HT-29 (cell line): ENCODE results near the gene KPNA3. TPM values are rescaled to one million over a fixed set of nuclear protein-coding genes. Genes with fewer than 3 reads are reported as not detected.

Experiments used
- DNase-seq: peaks from one replicate; pipeline ENCODE4 v3.0.0-alpha.2; 2015; ENCODE audit warnings: low spot score
- total RNA-seq: library from RNA; depleted of rRNA; stranded (reverse); fragments of >200 nt; shearing (Covaris generic); gene quantifications from 2 replicates; pipeline ENCODE4 v1.2.3, GENCODE V29; 2014; rRNA removed

Gene KPNA3
- total RNA-seq, 1 experiment from 2014 or later: 15.5 TPM

- DNase-seq: peak; percentile 51
Measured at GRCh38 chr13:49679246-49679645, 113.2 kb downstream of the KPNA3 start.

GRCh38 chr13:49678191-49678914, 114.1 kb downstream of the KPNA3 start:
- no peak for DNase-seq

DNA sequence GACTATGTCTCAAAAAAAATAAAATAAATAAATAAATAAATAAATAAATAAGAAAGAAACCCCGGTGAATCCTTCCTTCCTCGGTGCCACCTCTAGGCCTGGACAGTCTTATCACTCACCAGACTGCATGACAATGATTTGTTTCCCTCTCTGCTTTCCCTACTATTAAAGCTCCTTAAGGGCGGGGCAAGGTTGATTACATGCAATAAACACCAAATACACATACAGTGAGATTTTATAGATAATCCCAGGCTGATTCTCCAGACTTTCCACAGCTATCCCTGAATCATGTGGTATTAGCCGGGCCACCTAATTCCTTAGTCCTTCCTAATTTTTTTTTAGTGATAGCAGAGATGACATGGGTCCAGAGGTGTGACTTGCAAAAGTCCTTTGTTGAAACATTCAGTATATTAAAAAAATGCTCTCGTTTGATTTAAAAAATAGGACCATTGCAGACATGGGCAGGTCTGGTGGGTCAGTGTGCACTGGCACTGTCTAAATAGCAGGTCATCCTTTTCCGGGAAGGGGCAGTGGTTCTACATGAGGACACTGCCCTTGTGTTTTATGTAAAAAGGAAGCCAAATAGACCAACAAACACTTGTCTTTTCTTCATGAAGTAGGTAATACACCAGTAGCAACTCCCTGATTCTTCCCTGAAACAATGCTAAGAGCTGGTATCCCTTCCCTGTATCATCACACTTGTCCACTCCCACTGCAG, 115.7 kb downstream of the KPNA3 start:
- no peak for DNase-seq

DNA sequence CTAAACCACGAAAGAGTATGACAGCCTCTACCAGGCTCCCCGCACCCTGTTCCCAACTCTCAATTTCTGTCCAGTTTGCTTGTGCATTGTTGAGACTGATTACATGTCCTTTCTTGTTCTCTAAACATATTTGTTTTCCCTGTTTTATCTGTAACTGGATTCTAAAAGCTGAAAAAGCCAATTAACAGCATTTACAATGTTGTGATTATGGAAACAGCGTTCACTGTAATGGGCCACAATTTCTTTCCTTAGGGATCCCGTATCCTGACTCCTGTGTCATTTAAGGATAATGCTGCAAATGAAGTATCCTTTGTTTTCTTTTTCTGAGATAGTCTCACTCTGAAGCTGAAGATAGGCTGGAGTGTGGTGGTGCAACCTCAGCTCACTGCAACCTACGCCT, 121.7 kb downstream of the KPNA3 start:
- no peak for DNase-seq

DNA sequence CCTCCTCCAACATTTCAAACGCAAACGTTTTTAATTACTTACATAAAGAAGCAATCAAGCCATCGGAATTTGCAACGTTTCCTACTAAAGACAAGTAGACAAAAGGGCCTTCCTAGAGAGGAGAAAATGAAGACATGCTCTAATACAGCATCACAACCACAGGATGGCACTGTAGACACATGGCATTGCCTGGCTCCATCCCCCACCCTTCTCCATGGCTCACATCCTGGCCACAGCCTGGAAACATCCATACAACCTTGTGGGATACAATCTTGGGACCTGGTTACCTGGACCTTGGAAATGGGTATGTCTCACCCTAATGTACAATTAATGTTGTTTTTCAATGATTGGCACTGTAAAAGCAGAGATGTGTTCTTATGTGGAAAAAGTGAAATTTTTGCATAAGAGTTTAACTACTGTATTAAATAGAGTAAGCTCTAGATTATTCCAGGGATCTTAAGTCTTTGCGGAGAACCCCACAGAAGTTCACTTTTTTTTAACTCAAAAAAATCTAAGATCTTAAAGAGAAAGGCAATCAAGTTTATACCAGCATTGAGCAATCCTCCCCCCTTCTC, 122.7 kb downstream of the KPNA3 start:
- peak; percentile 92 for DNase-seq

DNA sequence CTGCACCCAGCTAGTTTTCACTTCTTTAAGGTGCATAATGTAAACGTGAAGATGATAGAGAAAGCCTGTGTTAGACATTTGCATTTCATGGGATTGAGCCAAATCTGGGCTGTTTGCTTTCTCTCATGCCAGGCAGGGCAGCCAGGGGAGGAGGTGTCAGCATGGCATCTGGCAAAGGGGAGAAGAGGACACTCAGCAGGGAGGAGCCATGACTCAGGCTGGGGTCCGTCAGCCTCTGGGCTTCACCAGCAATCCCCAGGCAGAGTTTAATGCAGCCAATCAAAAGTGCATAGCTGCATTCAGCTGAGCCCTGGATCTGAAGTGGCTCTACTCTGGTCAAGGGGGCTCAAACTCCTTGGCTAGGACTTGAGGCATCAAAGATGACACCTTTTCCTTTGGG, 124.7 kb downstream of the KPNA3 start:
- no peak for DNase-seq

GRCh38 chr13:49664606-49665005, 127.9 kb downstream of the KPNA3 start:
- DNase-seq: no peak

DNA sequence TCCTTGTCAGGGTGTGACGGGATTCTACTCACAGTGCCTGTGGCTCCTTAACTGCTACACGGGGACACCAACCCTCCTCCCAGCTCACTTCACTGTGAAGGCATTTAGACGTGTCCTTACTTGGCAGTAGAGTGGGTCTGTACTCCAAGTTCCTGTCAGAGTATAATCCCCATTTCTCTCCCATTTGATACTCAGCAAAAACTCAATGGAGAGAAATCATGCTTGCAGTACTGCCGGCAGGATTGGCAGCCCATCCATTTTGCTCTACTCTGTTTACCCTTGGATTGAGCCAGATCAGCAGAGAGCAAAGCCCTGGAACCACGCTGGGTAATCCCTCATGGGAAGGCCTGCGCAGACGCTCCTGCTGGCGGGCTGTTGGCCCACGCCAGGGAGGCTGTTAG, 135.2 kb downstream of the KPNA3 start:
- DNase-seq: no peak

GRCh38 chr13:49655906-49656305, 136.6 kb downstream of the KPNA3 start:
- DNase-seq: no peak

- DNase-seq: no peak
Measured at GRCh38 chr13:49654011-49654410, 138.5 kb downstream of the KPNA3 start.

DNA sequence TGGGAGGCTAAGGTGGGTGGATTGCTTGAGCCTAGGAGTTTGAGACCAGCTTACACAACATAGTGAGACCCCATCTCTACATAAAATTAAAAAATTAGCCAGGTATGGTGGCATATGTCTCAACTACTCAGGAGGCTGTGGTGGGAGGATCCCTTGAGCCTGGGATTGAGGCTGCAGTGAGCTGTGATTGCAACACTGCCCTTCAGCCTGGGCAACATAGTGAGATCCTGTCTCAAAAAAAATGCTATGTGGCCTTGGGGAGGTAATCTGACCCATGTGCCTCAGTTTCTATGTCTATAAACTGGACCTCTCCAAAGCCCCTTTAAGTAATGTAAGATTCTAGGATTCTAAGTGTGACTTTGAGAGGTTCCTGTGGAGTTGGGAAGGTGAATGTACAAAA, 139.0 kb downstream of the KPNA3 start:
- no peak for DNase-seq

DNA sequence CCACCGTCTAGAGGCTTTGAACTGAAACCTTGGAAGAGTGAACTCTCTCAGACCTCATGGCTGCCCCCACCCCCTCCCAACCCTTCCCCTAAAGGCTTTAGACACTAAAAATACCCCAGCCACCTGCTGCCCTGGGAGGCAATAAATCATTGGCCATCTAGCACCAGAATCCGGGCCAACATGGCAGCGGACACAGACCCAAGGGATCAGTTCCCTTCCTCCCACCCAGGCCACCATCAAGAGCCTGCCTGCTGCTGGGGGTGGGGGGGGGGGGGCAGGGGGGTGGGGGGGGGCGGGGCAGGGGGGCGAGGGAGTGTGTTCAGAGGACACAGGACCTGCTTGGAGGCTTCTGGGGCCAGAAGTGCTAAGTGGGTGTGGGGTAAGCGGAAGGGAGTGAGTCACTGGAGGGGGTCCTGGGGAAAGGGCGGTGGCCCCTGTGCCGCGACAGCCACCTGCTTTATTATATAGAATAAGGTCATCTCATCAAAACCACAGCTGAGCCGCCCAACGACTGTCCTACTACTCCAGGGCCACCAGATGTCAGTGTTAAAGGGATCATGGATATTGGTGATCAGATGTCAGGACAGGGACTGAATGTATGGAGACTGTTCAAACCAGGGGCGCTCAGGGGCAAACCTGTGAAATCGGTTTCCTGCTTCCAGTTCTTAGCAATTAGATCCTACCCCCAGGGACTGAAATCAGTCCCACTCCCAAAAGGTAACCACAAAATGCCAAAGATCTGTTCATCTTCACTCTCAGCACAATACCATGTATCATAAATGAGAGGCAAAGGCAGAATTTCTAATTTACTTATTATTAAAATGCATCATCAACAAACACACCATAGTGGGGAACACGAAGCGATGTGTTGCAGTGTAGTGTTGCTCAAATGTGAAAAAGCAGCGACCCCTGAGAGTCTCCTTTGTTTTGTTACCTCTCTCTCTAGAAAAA, 139.9 kb downstream of the KPNA3 start:
- DNase-seq: peak; percentile 83

DNA sequence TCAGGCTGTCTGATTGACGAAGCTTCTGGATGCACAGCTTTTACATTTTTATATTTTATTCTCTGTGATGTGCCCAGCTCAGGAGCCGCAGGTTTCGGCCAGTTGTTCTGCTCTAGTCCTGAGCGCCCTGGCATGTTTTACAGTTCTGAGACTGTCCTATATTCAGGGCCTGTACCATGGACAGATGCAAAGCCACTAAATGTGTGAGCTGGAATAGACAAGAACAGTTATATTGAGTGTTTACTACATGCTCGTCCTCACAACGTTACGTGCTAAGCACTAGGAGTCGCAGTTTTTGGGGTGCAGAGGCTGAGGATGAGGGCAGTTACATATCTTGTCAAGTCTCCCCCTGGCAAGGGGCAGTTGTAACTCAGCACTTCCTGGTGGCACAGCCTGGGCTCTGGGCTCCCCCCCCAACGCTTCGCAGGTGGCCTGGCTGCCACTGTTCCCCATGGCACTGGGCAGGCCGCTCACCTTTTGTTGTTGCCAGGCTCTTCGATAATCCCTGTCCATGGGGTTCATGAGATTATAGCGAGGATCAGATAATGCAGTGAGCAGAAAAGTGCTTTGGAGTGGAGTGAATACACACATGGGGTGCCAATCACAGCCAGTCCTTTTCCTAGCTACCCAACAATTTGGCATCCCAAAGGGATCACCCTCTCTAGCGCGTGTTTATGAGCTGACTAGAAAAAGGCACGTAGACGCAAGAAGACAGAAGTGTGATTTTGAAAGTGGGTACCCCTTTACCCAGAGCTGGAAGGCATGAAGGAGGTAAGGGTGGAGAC, 140.7 kb downstream of the KPNA3 start:
- DNase-seq: no peak

DNA sequence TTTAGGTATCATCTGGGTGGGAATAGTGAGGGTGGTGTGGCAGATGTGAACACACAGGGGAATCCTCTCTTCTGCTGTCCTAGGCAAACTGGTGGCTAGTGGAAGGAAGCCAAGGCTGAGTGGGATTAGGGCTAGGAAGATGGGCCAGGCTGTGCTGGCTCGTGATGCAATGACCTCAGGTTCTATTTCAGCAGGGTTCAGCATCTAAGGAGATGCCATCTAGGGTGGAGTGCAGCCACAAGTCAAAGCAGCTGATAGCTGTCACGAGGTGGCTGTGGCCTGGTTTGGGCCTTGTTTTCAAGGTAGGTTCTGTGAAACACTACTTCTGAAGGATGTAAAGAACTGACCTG, 142.5 kb downstream of the KPNA3 start:
- no peak for DNase-seq

Other genes starting within 250 kb of the KPNA3 start
- 8.3 and 10.4 TPM in 2 replicates for gene RCBTB1, start 207.1 kb downstream of the KPNA3 start, total RNA-seq
- gene ARL11, start 164.2 kb downstream of the KPNA3 start, total RNA-seq: 0.10 and 0.38 TPM in 2 replicates
- gene EBPL, start 101.2 kb downstream of the KPNA3 start, total RNA-seq: 129 and 178 TPM in 2 replicates
- 4.4 and 4.6 TPM in 2 replicates for gene SPRYD7, start 143.7 kb upstream of the KPNA3 start, total RNA-seq
- gene TRIM13, start 204.4 kb upstream of the KPNA3 start, total RNA-seq: 6.6 and 8.0 TPM in 2 replicates
- not detected in 2 replicates for gene KCNRG, start 222.8 kb upstream of the KPNA3 start, total RNA-seq